HepG2 (cell line): ENCODE data around the gene PCBP4. TPM values are rescaled to one million over a fixed set of nuclear protein-coding genes. Genes with fewer than 3 reads are reported as not detected.

Experiments
- CEBPB ChIP-seq: IDR thresholded peaks from 2 replicates; pipeline ENCODE4 v1.6.1; 2011; ENCODE audit warnings: low read depth, low read length, improper control_type of control experiment, borderline replicate concordance
- CENPT ChIP-seq: sonication (generic); formaldehyde crosslinking; IDR thresholded peaks from 2 replicates; pipeline ENCODE4 v1.8.0; 2022; ENCODE audit warnings: low read depth, mild to moderate bottlenecking, moderate library complexity, missing genetic modification reagents
- DR1 ChIP-seq: sonication (generic); formaldehyde crosslinking; IDR thresholded peaks from 2 replicates; pipeline ENCODE4 v1.8.0; 2021; ENCODE audit warnings: mild to moderate bottlenecking, missing genetic modification reagents, inconsistent platforms
- ERF ChIP-seq: IDR thresholded peaks from 2 replicates; pipeline ENCODE4 v1.6.1; 2018; ENCODE audit warnings: missing biosample characterization, missing genetic modification reagents
- FOSL1 ChIP-seq: sonication (generic); formaldehyde crosslinking; IDR thresholded peaks from 2 replicates; pipeline ENCODE4 v1.9.0; 2021; ENCODE audit warnings: missing genetic modification reagents, borderline replicate concordance
- HNF1A ChIP-seq, 2 experiments: sonication (generic) in 1 of 2; formaldehyde crosslinking in 1 of 2; IDR thresholded peaks; 2 replicates each; pipeline versions ENCODE4 v1.4.0 to v1.6.1; 2016 to 2020; ENCODE audit warnings: borderline replicate concordance in 1 of 2, low read depth in 1 of 2, mild to moderate bottlenecking in 1 of 2, missing genetic modification reagents in 1 of 2
- ISL2 ChIP-seq: sonication (generic); formaldehyde crosslinking; IDR thresholded peaks from 2 replicates; pipeline ENCODE4 v1.5.0; 2020; ENCODE audit warnings: missing genetic modification reagents
- KDM1A ChIP-seq: IDR thresholded peaks from 2 replicates; pipeline ENCODE4 v1.6.1; 2016; ENCODE audit warnings: missing compliant biosample characterization
- MXD1 ChIP-seq: sonication (generic); formaldehyde crosslinking; IDR thresholded peaks from 2 replicates; pipeline ENCODE4 v1.4.0; 2020; ENCODE audit warnings: mild to moderate bottlenecking, missing genetic modification reagents
- REL ChIP-seq: sonication (generic); formaldehyde crosslinking; conservative IDR thresholded peaks from 2 replicates; pipeline ENCODE4 v1.8.0; 2022; ENCODE audit warnings: mild to moderate bottlenecking, missing genetic modification reagents, moderate library complexity
- SIN3A ChIP-seq: IDR thresholded peaks from 2 replicates; pipeline ENCODE4 v1.6.1; 2011; ENCODE audit warnings: low read depth, mild to moderate bottlenecking, control low read depth, low read length, borderline replicate concordance
- ZNF253 ChIP-seq: sonication (generic); formaldehyde crosslinking; IDR thresholded peaks from 2 replicates; pipeline ENCODE4 v1.8.0; 2022; ENCODE audit warnings: mild to moderate bottlenecking, missing genetic modification reagents, borderline replicate concordance
- ZNF263 ChIP-seq: sonication (generic); formaldehyde crosslinking; IDR thresholded peaks from 2 replicates; pipeline ENCODE4 v1.4.0; 2020; ENCODE audit warnings: missing genetic modification reagents
- ZNF552 ChIP-seq: sonication (generic); formaldehyde crosslinking; IDR thresholded peaks from 2 replicates; pipeline ENCODE4 v1.9.0; 2022; ENCODE audit warnings: missing genetic modification reagents, mild to moderate bottlenecking, borderline replicate concordance
- ZNF567 ChIP-seq: sonication (generic); formaldehyde crosslinking; IDR thresholded peaks from 2 replicates; pipeline ENCODE4 v1.8.1; 2023; ENCODE audit warnings: mild to moderate bottlenecking, missing genetic modification reagents, borderline replicate concordance
- ZNF773 ChIP-seq: sonication (generic); formaldehyde crosslinking; IDR thresholded peaks from 2 replicates; pipeline ENCODE4 v1.4.0; 2020; ENCODE audit warnings: missing genetic modification reagents, borderline replicate concordance
- polyA plus RNA-seq, 8 experiments: library from polyadenylated mRNA; depleted of rRNA in 3 of 8; stranded (reverse) in 7 of 8; unstranded in 1 of 8; fragments of >200 nt; fragmentation: Illumina TruSeq in 4 of 8; extraction: Trizol in 4 of 8; gene quantifications; 2 replicates each; pipeline versions ENCODE4 v1.2.1 to v1.2.3, GENCODE V29; 2011 to 2016; ENCODE audit warnings: low read depth in 4 of 8, missing spikeins in 1 of 8, mixed read lengths in 1 of 8; ENCODE audit not compliant: insufficient read depth in 1 of 8
- total RNA-seq, 5 experiments: library from RNA; depleted of rRNA; stranded (reverse); fragments of >200 nt; fragmentation: Illumina TruSeq; extraction: Trizol; gene quantifications; 2 replicates each; pipeline ENCODE4 v1.2.3, GENCODE V29; 2016; ENCODE audit warnings: low read depth in 1 of 5
- TF ChIP-seq, protein P1 (sequence below): sonication (generic); formaldehyde crosslinking; IDR thresholded peaks from 2 replicates; pipeline ENCODE4 v1.9.0; 2022; ENCODE audit warnings: missing genetic modification reagents, mild to moderate bottlenecking, borderline replicate concordance
- TF ChIP-seq, protein P2 (sequence below): sonication (generic); formaldehyde crosslinking; IDR thresholded peaks from 2 replicates; pipeline ENCODE4 v1.4.0; 2020; ENCODE audit warnings: missing genetic modification reagents

The PCBP4 gene
- total and polyA plus RNA-seq, 2 of the 13 experiments (the other 11 are each of a cell fraction or from before 2014, with no cell fraction given) = 36.8 to 51.3 TPM

- TF ChIP-seq, protein P1, sequence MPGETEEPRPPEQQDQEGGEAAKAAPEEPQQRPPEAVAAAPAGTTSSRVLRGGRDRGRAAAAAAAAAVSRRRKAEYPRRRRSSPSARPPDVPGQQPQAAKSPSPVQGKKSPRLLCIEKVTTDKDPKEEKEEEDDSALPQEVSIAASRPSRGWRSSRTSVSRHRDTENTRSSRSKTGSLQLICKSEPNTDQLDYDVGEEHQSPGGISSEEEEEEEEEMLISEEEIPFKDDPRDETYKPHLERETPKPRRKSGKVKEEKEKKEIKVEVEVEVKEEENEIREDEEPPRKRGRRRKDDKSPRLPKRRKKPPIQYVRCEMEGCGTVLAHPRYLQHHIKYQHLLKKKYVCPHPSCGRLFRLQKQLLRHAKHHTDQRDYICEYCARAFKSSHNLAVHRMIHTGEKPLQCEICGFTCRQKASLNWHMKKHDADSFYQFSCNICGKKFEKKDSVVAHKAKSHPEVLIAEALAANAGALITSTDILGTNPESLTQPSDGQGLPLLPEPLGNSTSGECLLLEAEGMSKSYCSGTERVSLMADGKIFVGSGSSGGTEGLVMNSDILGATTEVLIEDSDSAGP (CRISPR knock-in tag) = peak; percentile 81
- TF ChIP-seq CENPT (no peak), SIN3A (no peak), FOSL1 (CRISPR knock-in tag) (no peak), REL (no peak), ZNF263 (CRISPR knock-in tag) (no peak), HNF1A (IDR thresholded peaks at IDR 0.05; ENCODE audit: low read depth) (no peak), HNF1A (CRISPR knock-in tag; IDR thresholded peaks at IDR 0.05; ENCODE audit: borderline replicate concordance) (no peak), ZNF552 (CRISPR knock-in tag) (no peak), ISL2 (CRISPR knock-in tag) (no peak), ZNF567 (CRISPR knock-in tag) (no peak), KDM1A (CRISPR knock-in tag) (0 out of 2 replicates have a peak, but pooled peaks have one; percentile 8), ZNF773 (CRISPR knock-in tag) (no peak), ERF (CRISPR knock-in tag) (no peak), MXD1 (CRISPR knock-in tag) (no peak), ZNF253 (no peak), CEBPB (no peak), DR1 (no peak)
- TF ChIP-seq, protein P2, sequence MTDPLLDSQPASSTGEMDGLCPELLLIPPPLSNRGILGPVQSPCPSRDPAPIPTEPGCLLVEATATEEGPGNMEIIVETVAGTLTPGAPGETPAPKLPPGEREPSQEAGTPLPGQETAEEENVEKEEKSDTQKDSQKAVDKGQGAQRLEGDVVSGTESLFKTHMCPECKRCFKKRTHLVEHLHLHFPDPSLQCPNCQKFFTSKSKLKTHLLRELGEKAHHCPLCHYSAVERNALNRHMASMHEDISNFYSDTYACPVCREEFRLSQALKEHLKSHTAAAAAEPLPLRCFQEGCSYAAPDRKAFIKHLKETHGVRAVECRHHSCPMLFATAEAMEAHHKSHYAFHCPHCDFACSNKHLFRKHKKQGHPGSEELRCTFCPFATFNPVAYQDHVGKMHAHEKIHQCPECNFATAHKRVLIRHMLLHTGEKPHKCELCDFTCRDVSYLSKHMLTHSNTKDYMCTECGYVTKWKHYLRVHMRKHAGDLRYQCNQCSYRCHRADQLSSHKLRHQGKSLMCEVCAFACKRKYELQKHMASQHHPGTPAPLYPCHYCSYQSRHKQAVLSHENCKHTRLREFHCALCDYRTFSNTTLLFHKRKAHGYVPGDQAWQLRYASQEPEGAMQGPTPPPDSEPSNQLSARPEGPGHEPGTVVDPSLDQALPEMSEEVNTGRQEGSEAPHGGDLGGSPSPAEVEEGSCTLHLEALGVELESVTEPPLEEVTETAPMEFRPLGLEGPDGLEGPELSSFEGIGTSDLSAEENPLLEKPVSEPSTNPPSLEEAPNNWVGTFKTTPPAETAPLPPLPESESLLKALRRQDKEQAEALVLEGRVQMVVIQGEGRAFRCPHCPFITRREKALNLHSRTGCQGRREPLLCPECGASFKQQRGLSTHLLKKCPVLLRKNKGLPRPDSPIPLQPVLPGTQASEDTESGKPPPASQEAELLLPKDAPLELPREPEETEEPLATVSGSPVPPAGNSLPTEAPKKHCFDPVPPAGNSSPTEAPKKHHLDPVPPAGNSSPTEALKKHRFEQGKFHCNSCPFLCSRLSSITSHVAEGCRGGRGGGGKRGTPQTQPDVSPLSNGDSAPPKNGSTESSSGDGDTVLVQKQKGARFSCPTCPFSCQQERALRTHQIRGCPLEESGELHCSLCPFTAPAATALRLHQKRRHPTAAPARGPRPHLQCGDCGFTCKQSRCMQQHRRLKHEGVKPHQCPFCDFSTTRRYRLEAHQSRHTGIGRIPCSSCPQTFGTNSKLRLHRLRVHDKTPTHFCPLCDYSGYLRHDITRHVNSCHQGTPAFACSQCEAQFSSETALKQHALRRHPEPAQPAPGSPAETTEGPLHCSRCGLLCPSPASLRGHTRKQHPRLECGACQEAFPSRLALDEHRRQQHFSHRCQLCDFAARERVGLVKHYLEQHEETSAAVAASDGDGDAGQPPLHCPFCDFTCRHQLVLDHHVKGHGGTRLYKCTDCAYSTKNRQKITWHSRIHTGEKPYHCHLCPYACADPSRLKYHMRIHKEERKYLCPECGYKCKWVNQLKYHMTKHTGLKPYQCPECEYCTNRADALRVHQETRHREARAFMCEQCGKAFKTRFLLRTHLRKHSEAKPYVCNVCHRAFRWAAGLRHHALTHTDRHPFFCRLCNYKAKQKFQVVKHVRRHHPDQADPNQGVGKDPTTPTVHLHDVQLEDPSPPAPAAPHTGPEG = no peak
These were observed 34.3 kb upstream of the PCBP4 start (continued) for GRCh38 chr3:52001443-52001974.
